Heart right ventricle (tissue), 16 donors: ENCODE data around the gene DSP. TPM values are rescaled to one million over a fixed set of nuclear protein-coding genes. Genes with fewer than 3 reads are reported as not detected.
A peak's percentile ranks its signal among the peaks of the same experiment; 100 is the strongest.

Source experiments
- ATAC-seq, 8 donors: fragments of 200-7000 bp; cut with Tn5 transposase; one replicate each; pipeline ENCODE4 v1.9.1; 2020; ENCODE audit warnings: mild to moderate bottlenecking in 8 of 8, moderate library complexity in 8 of 8, moderate number of reproducible peaks in 1 of 8
- DNase-seq, 2 donors: peaks; one replicate each; pipeline ENCODE4 v3.0.0-alpha.2; 2020
- H3K27ac ChIP-seq, 10 donors: fragments of 200-600 bp; sonication (generic) in 2 of 10; one replicate each; pipeline versions ENCODE4 v1.5.0 to v1.8.0; 2020 to 2022; ENCODE audit warnings: mild to moderate bottlenecking in 3 of 10
- H3K27me3 ChIP-seq, 7 donors: fragments of 200-600 bp; one replicate each; pipeline ENCODE4 v1.8.0; 2021 to 2022; ENCODE audit warnings: mild to moderate bottlenecking in 2 of 7
- H3K36me3 ChIP-seq, 9 donors: fragments of 200-600 bp; sonication (generic) in 1 of 9; one replicate each; pipeline versions ENCODE4 v1.5.0 to v1.8.0; 2020 to 2022; ENCODE audit warnings: mild to moderate bottlenecking in 2 of 9
- H3K4me1 ChIP-seq, 9 donors: fragments of 200-600 bp; sonication (generic) in 1 of 9; one replicate each; pipeline versions ENCODE4 v1.5.0 to v1.8.0; 2020 to 2022; ENCODE audit warnings: mild to moderate bottlenecking in 4 of 9
- H3K4me3 ChIP-seq, 10 donors: fragments of 200-600 bp; sonication (generic) in 2 of 10; one replicate each; pipeline versions ENCODE4 v1.5.0 to v1.8.0; 2020 to 2022; ENCODE audit warnings: mild to moderate bottlenecking in 7 of 10, moderate library complexity in 2 of 10
- H3K9me3 ChIP-seq, 11 donors: fragments of 200-600 bp in 10 of 11; sonication (generic) in 2 of 11; one replicate each; pipeline versions ENCODE4 v1.5.0 to v1.8.0; 2013 to 2022; ENCODE audit warnings: mild to moderate bottlenecking in 2 of 11, control low read depth in 1 of 11, moderate library complexity in 1 of 11
- CTCF ChIP-seq, 9 donors: fragments of 200-600 bp; sonication (generic) in 2 of 9; IDR thresholded peaks; one replicate each; pipeline versions ENCODE4 v1.5.0 to v1.8.0; 2021 to 2022; ENCODE audit warnings: antibody characterized with exemption in 9 of 9, mild to moderate bottlenecking in 5 of 9, moderate library complexity in 1 of 9
- WGBS, 2 donors: extraction: QIAGEN DNeasy Blood & Tissue Kit; methylation state at CpG; one replicate each; pipeline ENCODE4 v1.1.7; 2013; ENCODE audit warnings: inconsistent platforms in 1 of 2; 5-methylcytosine and 5-hydroxymethylcytosine counted together
- intact Hi-C, 10 donors: fragments of 100-400 bp; cut with DNase I; formaldehyde crosslinking; loops; one replicate each; pipeline versions ENCODE4 v1.11.1 to v1.14.2; 2022
- polyA plus RNA-seq, 2 donors: library from polyadenylated mRNA; stranded (reverse); fragments of 200-250 nt; gene quantifications; one replicate each; pipeline ENCODE4 v1.2.3, GENCODE V29; 2013
- total RNA-seq, 10 donors: library from RNA; stranded (reverse); fragmentation: NEBNext Ultra II Directional in 3 of 10; extraction: Animal tissue kit (Norgen Biotek cat#: 25700) in 3 of 10; gene quantifications; one replicate each; pipeline versions ENCODE4 v1.2.1 to v1.2.4, GENCODE V29; 2021 to 2023
- donor health status: Arrhythmogenic right ventricular cardiomyopathy.
- donor health status: ischemic (EF 13 %, LVEDD 7.1; RV severe dilation, severe dysfunction).
- donor health status: healthy with polysubstance abuse.
- donor health status: DM: no; HTN: yes; CAD: no.
- donor health status: DM: no; HTN: no; CAD: no.
- donor health status: ischemic (EF 25% LVEDD 6.9; RV normal size, moderate dysfunction).
- donor health status: ischemic (EF 25% LVEDD 5.7; RV mildly dilated, moderate dysfunction).
- donor health status: healthy.
- donor health status: DM: yes; HTN: yes; CAD: no.
- donor health status: Ischemic cardiomyopathy.
- donor health status: ischemic (EF 35%, LVEDD 5.7; RV mildly dilated, moderate dysfunction).
- donor health status: nonischemic (EF 11% LVEDD 7.7; RV severe dilation, severe dysfunction).
- donor health status: DM: yes; HTN: yes; CAD: no.
- donor health status: PGD.
- donor health status: ischemic (EF 29% LVEDD 5.4; RV normal size, mild dysfunction).
- donor health status: nonischemic (EF 23%, LVEDD 6.1; RV moderate dilation, normal function).

DSP gene
- total and polyA plus RNA-seq, 12 donors = 56.5 to 471 (median 355) TPM

- peak overlapping the region; percentile 46 to 93 (median 90) for H3K27ac ChIP-seq
- H3K4me1 ChIP-seq = peaks cover 0 to 36% (median 8%) of the 10 kb centered on the region in 9 donors
- 28 to 38% methylated on average over 13 of the region's 13 CpGs for WGBS, 2 donors
- H3K27me3 ChIP-seq = peaks cover 0 to 100% (median 62%) of the 10 kb centered on the region in 7 donors
- peak in 1 of 2 donors; percentile 4 for DNase-seq
- ATAC-seq = peak in 2 of 8 donors; percentile 9
- peak in 1 of 9 donors; percentile 5 for TF ChIP-seq CTCF (IDR thresholded peaks at IDR 0.05)
- H3K4me3 ChIP-seq = peak overlapping the region; percentile 12 to 73 (median 64)
- no peaks in the 10 kb centered on the region for H3K36me3 ChIP-seq
- H3K9me3 ChIP-seq = no peaks in the 10 kb centered on the region
- intact Hi-C loops = loop anchor here in 6 of 10 donors (5.0 to 10.0 kb wide), 4 partner anchors 77 to 122 kb away; no protein-coding TSS in a partner anchor
Observed at GRCh38 chr6:7543789-7544424, 2.4 kb downstream of the DSP start.

- no peak for TF ChIP-seq CTCF (IDR thresholded peaks at IDR 0.05)
- intact Hi-C loops = loop anchor here in 6 of 10 donors (5.0 to 10.0 kb wide), 4 partner anchors 77 to 122 kb away; no protein-coding TSS in a partner anchor
- Histone ChIP-seq H3K9me3 (no peaks in the 10 kb centered on the region), H3K27me3 (peaks cover 0 to 100% (median 58%) of the 10 kb centered on the region in 7 donors), H3K4me1 (peaks cover 0 to 37% (median 8%) of the 10 kb centered on the region in 9 donors), H3K4me3 (peak overlapping the region in 9 of 10 donors; percentile 53 to 73 (median 66)), H3K36me3 (no peaks in the 10 kb centered on the region), H3K27ac (peak overlapping the region in 8 of 10 donors; percentile 56 to 93 (median 90))
- no peak for ATAC-seq
- whole genome bisulfite sequencing, 2 donors = 44 to 62% methylated on average over 3 of the region's 3 CpGs
- no peak for DNase-seq
Observed at GRCh38 chr6:7544597-7544996, 3.1 kb downstream of the DSP start.

- no peak for TF ChIP-seq CTCF (IDR thresholded peaks at IDR 0.05)
- H3K9me3 ChIP-seq = no peaks in the 10 kb centered on the region
- WGBS, 2 donors = 48 to 61% methylated on average over 12 of the region's 12 CpGs
- H3K27me3 ChIP-seq = peaks cover 0 to 100% (median 54%) of the 10 kb centered on the region in 7 donors
- peaks cover 0 to 37% (median 8%) of the 10 kb centered on the region in 9 donors for H3K4me1 ChIP-seq
- ATAC-seq = no peak
- peak overlapping the region in 8 of 10 donors; percentile 56 to 93 (median 90) for H3K27ac ChIP-seq
- DNase-seq = no peak
- intact Hi-C loops = loop anchor here in 2 of 10 donors (10.0 kb wide), 1 partner anchor 121 kb away; no protein-coding TSS in a partner anchor
- H3K4me3 ChIP-seq = peak overlapping the region in 7 of 10 donors; percentile 4 to 73 (median 61)
- H3K36me3 ChIP-seq = no peaks in the 10 kb centered on the region
Observed at GRCh38 chr6:7545316-7546019, 4.0 kb downstream of the DSP start.

GRCh38 chr6:7546020-7546369 is 4.5 kb downstream of the DSP start:
- WGBS, 2 donors = 62 to 66% methylated on average over 6 of the region's 6 CpGs
- Histone ChIP-seq H3K27ac (peak overlapping the region in 7 of 10 donors; percentile 26 to 93 (median 90)), H3K4me3 (peak overlapping the region in 1 of 10 donors; percentile 73), H3K36me3 (no peaks in the 10 kb centered on the region), H3K4me1 (peaks cover 0 to 32% (median 8%) of the 10 kb centered on the region in 9 donors), H3K27me3 (peaks cover 0 to 99% (median 52%) of the 10 kb centered on the region in 7 donors), H3K9me3 (no peaks in the 10 kb centered on the region)
- ATAC-seq (no peak), DNase-seq (no peak)
- TF ChIP-seq CTCF (IDR thresholded peaks at IDR 0.05) = no peak
- intact Hi-C loops = loop anchor here in 2 of 10 donors (10.0 kb wide), 1 partner anchor 121 kb away; no protein-coding TSS in a partner anchor
